DMS153 treated with DMSO at 0.1 percent for 48 hours (cell line): ENCODE measurements around the gene CD36.
A peak's percentile ranks its signal among the peaks of the same experiment; 100 is the strongest.

Source experiments
- DNase-seq: peaks from one replicate; lab custom pipeline; 2025; ENCODE audit not compliant: unreplicated experiment; lab: John Stamatoyannopoulos, UW

The CD36 gene

DNA sequence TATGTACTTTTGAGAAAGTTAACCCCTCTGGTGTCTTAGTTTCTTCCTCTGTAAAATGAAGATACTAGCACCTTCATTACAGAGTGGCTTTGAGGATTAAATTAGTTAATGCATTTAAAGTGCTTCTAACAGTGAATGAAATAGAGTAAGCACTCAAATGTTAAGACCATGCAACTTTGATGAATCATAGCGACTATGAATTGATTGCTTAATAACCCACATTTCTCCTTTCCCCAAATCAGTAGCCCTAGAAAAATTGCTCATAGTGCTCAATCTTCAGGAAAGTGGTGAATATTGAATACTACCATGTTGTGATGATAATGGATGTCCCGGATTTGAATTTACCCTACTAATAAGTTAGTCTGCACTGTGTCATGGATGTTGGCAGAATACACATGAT, 48.1 kb downstream of the CD36 start:
- DNase-seq = no peak

DNA sequence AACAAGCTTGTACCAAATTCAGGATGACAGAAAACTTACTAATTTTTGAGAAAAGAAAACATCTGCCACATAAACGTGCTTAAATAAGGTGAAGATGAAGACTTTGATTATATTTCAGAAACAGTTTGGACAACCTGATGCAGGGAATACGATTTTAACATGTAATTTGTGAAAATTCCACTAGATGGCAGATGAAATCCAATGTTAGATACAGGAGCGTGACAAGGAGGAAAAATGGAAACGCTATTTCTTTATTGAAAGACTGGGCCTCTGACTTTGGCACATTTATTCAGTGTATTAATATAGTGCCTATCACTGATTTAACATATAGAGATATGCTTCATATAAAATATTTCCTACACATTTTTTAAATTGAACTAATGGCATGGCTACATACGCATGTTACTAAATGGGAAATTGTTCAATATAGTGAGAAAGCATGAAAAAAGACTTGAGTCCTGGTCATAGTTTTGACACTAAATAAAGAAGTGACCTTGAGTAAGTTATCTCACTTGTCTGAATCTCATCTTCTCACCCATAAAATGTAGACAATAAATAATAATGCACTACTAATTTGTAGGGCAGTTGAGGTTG, 60.7 kb downstream of the CD36 start:
- DNase-seq = peak; percentile 32

DNA sequence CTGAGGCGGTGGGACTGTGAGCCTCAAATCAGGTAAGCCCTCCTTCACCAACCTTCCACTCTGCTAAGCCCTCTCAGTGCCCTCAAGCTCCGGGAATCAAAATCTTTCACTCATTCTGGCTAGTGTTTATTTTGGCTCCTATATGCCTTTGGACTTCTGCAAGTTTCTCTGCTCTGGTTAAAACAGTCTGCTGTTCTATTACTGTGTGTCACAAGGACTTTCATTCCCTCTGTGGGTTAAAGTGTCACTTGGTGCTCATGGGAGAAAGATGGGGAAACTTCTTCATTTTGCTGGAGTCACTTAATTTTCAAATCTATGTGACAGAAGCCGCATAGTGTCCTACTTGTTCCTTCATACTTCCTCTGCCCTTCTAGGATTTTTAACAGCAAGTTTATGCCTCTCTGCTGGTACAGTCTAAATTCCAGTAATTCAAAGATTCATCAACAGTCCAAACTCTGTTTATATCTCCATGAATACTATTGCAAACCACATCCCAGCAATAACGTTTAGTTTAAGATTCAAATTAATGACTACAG, 61.3 kb downstream of the CD36 start:
- DNase-seq = no peak

DNA sequence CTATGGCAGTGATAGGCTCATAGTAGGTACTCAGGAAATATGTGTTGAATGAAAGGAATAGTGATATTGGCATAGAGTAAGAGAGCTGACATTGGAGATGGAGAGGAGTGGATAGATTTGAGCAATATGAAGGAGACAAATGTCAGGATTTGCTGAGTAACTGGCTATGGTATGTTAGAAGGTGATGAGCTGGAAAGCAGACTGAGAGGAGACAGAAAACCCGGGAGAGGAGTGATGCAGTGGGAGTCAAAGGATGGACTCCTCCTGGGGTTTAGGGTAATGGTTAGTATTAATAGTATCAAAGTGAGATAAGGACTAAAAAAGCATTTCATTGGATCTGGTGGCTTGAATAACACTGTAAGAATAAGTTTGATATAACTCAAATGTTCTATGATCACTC, 64.8 kb downstream of the CD36 start:
- DNase-seq = no peak

DNA sequence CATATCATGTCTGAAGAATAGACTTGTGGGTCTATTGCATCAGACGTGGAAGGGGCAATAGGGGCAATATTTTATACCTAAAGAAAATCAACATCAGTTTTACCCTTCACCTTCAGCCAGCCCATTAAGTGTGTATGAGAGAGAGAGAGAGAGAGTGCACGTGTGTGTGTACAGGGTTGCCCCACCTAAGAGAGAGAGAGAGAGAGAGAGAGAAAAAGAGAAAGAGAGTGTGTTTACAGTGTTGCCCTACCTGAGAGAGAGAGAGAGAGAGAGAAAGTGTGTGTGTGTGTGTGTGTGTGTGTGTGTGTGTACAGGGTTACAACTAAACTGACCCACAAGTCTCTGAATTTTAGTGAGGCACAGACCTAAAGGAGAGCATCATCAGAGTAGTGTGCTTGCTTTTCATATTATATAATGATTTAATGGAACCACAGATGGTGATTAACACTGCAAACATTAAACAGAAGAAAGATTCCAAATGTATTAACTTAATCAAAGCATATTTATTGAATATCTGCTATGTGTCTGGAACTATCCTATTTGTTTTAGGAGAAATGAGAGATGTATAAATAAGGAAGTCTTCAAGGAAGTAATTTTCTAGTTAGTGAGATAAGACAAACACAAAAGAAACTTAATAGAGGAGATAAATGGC, 66.8 kb downstream of the CD36 start:
- DNase-seq = no peak

DNA sequence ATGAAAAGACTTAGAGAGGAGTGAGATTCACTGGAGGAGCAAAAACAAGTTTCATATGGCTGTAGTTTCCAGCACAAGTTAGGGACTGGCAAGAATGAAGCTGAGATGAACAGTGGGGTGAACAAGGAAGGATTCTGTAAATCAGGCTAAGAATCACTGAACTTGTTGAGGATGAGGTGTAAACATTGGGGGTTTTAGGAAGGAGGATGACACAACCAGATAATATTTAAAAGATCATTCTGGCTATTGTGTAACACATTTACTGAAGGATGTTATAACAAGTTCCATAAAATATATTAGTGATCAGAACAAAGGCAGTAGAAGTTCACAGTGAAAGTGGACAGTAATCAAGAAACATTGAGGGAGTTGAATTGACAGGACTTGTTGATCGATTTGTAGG, 68.9 kb downstream of the CD36 start:
- DNase-seq = no peak

DNA sequence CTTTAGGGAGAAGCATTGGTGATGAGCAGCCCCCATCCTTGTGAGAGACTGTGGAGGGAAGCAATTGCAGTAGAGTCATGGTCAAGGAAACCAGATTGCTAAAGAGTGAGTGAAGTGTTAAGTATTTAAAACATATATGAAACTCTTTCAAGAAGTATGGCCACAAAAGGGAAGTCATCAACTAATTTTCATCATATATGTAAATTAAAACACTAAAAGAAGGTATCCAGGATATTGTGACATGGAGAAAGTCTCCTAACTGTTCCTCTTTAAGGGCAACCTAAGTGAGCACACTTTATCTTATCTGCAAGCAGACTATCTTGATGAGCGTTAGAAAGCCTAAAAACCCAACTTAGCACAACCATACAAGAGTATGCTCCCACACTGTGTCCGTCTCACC, 69.7 kb downstream of the CD36 start:
- DNase-seq = no peak

DNA sequence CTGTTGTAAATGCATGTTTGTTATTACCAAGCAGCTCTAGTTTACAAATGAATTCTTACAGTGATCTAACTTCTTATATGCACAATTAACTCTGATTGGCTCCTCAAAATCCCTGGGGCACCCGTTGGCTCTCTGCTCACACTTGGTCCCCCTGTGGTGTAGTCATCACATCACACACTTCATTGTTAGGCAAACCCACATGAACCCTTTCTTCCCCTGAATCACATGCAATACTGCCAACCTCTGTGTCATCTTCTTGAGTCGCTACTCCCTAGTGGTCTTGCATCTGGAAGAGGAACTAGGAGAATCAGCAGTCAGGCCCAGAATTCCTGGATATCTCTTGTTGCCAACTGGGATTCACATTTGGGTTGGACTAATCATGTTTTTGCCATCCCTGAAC, 73.1 kb downstream of the CD36 start:
- DNase-seq = no peak

DNA sequence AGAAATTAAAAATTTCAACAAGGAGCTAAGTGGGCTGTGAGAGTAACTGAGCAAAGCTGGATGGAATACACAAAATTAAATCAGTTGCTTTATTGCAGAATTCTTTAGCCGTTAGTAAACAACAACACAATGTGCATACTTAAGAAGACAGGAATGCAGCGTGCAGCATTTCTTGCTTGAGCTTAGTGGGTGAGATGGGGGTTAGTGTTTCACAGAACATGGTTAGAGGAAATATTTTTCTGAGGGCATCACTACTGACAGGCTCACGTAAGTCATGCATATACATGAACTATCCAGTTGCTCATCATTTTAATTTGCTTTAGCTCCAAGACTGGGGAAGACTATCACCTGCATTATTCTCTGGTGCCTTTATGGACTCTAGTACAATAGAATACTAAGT, 80.8 kb downstream of the CD36 start:
- no peak for DNase-seq

DNA sequence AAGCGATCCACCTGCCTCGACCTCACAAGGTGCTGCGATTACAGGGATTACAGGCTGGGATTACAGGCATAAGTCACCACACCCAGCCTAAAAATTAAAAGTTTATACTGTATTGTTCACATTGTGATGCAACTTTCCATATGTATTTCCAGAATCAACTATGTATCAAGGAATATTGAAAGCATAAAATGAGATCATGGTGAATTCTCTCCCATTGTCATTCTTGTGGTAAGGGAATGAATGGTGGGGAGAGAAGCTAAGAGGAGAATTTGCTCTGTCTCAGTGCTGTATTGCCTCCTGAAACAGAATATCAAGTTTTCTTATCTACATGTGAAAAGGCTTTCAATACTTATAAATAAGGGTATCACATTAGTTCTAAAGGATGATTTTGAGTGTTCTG, 81.7 kb downstream of the CD36 start:
- no peak for DNase-seq

DNA sequence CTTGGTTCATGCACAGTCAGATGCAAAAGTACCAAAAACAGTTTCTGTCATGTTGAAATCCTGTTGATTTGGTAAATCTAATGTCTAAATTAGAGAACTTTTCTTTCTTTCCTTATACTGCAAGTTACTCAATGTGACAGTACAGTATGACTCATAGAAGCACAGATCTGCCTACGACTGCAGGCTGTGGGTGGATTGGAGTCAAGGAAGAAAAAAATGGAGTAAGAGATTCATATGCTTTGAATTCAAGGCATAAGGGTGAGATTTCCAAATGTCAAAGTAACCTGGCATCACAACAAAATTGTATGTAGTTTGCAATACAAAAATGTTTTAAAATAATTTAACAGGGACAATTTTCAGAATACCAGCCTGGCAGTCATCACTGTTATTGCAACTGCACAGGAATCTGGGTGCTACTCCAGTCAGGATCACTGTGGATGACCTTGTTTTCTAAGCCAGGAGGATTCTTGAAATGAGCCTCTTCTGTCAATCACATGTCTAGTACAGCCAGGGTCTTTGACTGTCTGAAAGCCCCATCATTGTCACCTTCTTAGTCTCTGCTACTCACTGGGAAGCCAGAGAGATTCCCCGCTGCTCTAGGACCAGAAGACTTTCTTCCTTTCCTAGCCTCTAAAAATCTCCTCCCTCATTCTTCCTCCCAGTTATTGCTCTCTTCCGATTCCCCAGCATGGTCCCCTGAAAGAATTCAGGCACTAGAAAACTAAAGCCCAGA, 83.6 kb downstream of the CD36 start:
- DNase-seq = no peak

DNA sequence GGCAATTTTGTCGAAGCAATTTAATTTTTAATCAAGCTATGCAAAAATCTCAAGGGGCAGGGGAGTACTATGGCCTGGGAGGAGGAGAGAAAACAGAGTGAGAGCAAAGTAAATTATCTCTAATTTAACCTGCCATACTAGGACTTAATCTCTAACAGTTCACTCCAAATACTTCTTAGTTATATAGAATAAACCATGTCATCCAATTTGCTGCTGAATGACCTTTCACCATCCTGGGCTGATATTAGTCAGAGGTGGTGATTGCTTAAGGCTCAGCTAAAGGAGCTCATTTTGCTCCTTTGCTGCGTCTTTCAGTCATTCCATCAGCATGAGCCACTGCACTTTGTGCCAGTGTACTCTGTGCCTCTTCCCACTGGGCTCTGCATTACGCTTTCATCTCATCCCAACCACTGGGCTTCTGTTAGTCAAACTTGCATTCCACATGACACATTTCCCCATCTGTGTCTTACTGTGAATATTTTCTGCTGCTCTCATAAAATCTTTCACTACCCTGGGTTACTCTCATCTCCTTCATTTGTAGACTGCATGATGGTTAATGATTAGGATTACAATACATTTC, 84.3 kb downstream of the CD36 start:
- no peak for DNase-seq

DNA sequence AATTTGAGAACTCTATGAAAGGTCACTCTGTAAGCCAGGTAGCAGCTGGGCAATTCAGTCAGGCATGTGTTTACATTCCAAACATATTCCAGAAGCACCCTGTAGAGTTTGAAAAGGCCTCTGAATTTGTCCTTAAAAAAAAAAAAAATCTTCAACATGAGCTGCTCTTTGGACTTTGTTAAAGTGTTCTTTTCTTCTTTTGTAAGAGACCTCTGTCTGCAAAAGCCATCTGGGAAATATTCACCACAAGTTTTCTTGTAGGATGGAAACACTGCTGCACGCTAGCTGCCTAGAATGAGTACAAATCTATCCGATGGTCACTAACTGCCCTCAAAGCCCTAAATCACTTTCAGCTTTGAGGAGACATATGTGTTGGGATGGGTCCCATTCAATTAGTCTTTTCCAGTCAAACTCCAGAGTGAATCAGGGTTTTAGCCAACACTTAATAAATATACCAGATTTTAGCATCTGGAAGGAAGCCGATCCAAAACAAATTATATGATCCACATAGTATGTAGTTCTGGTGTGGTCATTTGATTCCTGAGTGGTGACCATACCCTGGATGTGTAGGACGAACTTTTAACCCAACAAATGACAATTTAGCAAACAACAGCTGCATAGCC, 85.9 kb downstream of the CD36 start:
- no peak for DNase-seq

DNA sequence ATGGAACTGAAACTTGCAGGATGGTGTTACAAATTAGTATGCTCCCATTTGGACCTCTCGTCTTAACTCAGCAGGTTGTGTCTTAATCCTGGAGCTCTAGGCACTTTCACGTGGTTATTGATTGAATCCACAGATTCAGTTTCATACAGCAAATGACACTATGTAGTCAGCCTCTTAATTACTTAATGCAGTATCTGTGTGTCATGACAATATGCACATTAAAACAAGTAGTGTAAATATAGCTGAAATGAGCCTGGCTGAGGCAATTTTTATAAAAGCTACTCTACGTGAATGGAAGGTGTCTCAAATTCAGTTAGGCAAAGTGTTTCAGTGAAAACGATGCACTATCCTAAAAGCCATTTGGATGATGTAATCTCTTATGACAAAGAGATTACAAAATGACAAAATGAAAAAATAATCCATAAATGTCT, 86.8 kb downstream of the CD36 start:
- no peak for DNase-seq
